HG02610 (cell line): ENCODE measurements around the gene CNTN4.
"Not testable (repeated sequence)": the region's sequence is repeated elsewhere in the genome, so short reads cannot be mapped to it uniquely, and the experiment has no call there.

ENCODE experiments used
- ATAC-seq: cut with Tn5 transposase; IDR thresholded peaks from one replicate; pipeline ENCODE4 v1.9.1; 2021; ENCODE audit warnings: mild to moderate bottlenecking, moderate library complexity; ENCODE audit not compliant: unreplicated experiment

The CNTN4 gene

GRCh38 chr3:2510591-2511145 lies 412.0 kb downstream of the CNTN4 start:
- ATAC-seq, result no peak

DNA sequence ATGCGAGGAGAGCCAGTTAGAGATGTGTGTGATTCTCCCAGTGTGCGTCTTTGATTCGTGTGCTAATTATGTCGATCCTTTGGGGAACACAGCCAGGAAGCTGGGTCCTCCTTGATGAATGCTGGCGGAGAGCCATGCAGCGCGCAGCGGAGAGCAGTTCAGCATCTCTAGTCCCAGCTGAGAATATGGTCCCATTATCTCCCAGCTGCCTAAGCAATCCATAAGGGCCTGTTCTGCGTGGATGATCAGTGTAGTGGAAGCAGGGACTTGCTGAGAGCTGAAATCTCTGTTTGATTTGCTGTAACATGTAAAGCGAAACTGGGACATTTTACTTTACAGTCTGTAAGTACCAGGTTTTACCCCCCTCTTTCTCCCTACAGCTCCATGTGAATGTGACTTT lies 412.7 kb downstream of the CNTN4 start:
- ATAC-seq, result no peak

DNA sequence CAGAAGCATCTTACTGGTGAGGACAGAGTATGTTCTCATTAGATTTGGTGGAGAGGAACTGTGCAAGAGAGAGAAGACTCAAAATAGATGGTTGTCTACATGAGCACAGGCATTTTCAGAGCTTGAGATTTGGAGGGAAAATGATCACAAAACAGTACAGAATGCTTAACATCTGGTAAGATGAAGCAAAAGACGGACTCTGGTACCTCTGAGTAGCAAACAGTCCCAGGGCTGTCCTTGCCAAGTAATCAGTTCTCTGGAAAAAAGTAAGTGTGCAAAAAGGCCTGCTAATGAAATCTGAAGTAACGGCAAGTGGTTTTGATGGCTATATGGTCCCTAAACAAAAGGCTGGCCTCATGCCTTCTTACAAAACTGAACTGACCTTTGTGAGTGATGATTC lies 414.2 kb downstream of the CNTN4 start:
- no peak for ATAC-seq

GRCh38 chr3:2513986-2514385 lies 415.3 kb downstream of the CNTN4 start:
- ATAC-seq, result no peak

- no peak for ATAC-seq
These were observed 418.2 kb downstream of the CNTN4 start for GRCh38 chr3:2516762-2517441.

DNA sequence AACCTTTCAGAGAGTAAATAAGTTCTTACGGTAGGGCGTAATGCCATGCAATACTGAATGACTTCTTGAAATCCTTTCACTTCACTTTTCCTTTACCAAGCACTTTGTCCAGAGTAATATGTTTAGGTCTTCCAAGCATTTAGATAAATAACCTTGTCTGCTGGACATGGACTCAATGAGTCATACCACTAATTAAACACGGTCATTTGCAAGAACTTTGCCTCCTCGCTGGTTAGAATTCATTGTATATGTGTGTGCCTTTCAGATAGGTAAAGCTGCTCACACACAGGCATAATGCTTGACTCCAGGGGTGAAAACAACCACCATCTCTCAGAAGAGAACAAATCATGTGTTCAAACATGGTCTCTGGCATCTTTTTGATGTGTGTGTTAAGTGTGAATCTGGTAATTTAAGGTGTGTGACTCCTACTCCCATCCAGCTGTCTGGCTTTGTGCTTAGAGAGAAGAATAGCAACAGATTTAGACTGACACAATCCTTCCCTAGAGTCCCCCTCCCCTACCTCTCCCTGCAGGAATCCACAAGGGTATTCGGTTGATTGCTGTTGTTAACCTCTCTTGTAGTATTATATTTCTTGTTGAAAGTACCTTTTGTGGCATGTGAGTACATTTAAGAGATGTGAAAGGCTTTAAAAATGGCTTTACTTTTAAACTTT lies 419.0 kb downstream of the CNTN4 start:
- ATAC-seq, result no peak

DNA sequence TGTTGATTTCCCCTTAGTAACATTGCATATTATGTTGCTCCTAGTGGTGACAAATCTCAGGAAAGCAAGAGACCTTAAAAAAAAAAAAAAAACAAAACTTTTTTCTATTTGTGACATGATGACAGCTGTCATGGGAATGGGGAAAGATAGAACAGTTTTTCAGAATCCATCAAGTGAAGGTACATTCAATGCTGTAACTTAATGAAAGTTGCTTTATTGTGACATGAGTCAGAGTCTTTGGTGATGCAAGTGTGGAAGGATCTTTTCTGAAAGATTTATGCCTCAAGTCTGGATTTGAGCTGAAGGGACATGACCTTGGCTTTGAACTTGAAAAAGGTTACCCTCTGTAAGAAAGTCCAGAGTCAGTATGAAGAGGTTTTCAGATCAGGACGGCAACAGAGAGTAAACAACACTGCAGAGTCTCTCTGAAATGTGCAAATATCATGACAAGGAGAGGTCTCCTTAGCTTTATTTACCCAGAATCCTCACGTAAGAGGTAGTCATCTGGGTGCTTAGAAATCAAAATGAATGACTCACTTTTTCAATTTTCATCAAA lies 424.7 kb downstream of the CNTN4 start:
- ATAC-seq, result no peak

- no peak for ATAC-seq
These were observed 427.3 kb downstream of the CNTN4 start for GRCh38 chr3:2525968-2526367.

GRCh38 chr3:2526926-2527325 lies 428.3 kb downstream of the CNTN4 start:
- ATAC-seq, result no peak

DNA sequence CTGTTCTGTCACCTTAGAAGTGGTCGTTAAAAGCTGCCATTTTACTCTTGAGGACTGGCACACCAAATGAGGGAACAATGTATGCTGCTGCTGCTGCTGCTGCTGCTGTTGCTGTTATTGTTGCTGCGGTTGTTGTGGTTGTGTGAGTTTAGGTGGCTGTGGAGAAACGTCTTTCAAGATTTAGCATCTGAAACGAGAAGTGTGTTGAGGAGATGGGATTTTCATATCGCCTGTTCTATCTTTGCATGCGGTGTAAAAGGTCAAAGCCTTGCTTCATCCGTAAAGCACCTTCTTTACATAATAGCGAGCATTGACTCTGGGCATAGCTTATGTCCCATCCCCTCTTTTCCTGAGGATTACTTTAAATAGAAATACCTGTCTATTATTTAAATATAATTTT lies 428.7 kb downstream of the CNTN4 start:
- ATAC-seq, result not testable (repeated sequence)

GRCh38 chr3:2534767-2535166 lies 436.1 kb downstream of the CNTN4 start:
- ATAC-seq, result not testable (repeated sequence)

- ATAC-seq, result peak; percentile 29
These were observed 436.5 kb downstream of the CNTN4 start for GRCh38 chr3:2535206-2535605.

DNA sequence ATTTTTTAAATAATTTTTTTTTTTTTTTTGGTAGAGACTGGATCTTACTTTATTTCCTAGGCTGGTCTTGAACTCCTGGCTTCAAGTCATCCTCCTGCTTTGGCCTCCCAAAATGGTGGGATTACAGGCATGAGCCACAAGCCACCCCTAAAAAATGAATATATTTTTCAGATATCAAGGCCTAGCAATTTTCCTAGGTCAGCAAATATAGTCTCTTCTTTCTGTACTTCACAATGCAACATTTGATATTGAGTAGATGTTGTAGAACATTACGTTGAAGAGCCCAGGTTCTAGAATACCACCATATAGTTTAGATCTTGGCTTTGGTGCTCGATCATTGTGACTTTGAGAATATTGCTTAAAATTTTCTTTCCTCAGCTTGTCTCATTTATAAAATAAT lies 437.9 kb downstream of the CNTN4 start:
- ATAC-seq, result no peak

DNA sequence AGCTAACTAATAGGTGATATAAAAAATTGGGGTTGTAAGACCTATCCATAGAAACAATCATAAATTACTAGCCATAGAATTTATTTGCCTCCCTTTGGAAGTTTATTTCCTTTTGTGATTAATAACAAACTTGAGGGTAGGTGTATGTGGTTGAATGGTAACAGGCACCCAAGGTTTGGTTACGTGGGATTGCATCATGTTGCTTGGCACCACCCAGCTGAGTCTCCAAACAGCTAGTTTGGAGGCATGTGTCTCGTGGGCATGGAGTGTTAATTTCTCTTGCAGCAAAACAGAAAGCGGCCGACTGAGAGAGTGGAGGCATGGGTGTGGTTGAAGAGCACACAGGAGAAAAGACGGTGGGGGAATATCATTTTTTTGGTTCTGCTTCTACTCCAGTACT lies 441.4 kb downstream of the CNTN4 start:
- no peak for ATAC-seq

DNA sequence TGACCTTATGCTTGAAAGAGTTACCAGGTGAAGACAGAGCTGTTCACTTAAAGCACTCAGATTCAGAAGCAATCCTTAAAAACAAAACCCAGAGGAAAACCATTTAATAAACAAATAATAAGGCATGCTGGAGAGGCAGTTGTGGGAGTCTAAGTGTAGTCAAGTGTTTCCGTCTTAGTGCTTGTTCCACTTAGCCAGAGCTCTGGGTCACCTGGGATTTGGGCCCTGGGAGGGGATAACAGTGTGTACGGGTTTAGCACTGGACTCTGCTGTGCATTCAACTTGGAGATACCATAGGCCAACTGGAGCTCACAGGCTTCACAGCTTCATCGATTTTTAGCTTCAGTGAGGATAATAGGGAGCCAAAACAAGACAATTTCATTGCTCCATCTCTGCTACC lies 444.6 kb downstream of the CNTN4 start:
- ATAC-seq, result no peak

GRCh38 chr3:2544212-2544611 lies 445.5 kb downstream of the CNTN4 start:
- no peak for ATAC-seq

- ATAC-seq, result no peak
These were observed 446.1 kb downstream of the CNTN4 start for GRCh38 chr3:2544718-2545117.

GRCh38 chr3:2547049-2547448 lies 448.4 kb downstream of the CNTN4 start:
- ATAC-seq, result no peak

- ATAC-seq, result no peak
These were observed 456.0 kb downstream of the CNTN4 start for GRCh38 chr3:2554656-2555055.

- ATAC-seq, result no peak
These were observed 460.1 kb downstream of the CNTN4 start for GRCh38 chr3:2558796-2559195.

GRCh38 chr3:2567451-2567850 lies 468.8 kb downstream of the CNTN4 start:
- no peak for ATAC-seq

DNA sequence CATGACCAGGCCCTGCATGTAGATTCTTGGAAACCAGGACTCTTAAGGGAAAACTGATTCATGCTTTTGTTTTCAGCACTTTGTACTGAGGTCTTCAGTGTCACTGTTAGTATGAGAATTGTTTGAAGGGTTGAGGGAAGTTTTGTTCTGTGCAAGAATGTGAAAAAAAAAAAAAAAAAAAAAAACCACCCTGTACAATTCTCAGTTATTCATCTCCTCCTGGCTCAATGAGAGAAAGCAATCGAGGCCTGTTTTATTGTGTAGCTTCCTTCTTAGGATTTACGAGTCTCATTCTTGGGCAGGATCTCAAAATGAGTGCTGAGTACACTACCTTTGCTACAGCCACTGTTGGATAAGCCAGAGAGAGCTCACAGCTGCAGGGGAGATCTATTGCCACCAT lies 469.5 kb downstream of the CNTN4 start:
- no peak for ATAC-seq
